Activated naive CD8-positive, alpha-beta T cell (primary cell): ENCODE measurements around the gene PCCA.
A peak's percentile ranks its signal among the peaks of the same experiment; 100 is the strongest.

Experiments
- H3K27ac Mint-ChIP-seq: one replicate; pipeline ENCODE4 v1.8.0; 2021; ENCODE audit warnings: mixed read lengths
- H3K27me3 Mint-ChIP-seq: one replicate; pipeline ENCODE4 v1.8.0; 2021; ENCODE audit warnings: mixed read lengths
- H3K36me3 Mint-ChIP-seq: one replicate; pipeline ENCODE4 v1.8.0; 2021; ENCODE audit warnings: mixed read lengths
- H3K4me1 Mint-ChIP-seq: one replicate; pipeline ENCODE4 v1.8.0; 2021; ENCODE audit warnings: low read depth, mixed read lengths
- H3K4me3 Mint-ChIP-seq: one replicate; pipeline ENCODE4 v1.8.0; 2021; ENCODE audit warnings: mild to moderate bottlenecking, mixed read lengths
- H3K9me3 Mint-ChIP-seq: one replicate; pipeline ENCODE4 v1.8.0; 2021; ENCODE audit warnings: low read depth, mixed read lengths

PCCA gene

DNA sequence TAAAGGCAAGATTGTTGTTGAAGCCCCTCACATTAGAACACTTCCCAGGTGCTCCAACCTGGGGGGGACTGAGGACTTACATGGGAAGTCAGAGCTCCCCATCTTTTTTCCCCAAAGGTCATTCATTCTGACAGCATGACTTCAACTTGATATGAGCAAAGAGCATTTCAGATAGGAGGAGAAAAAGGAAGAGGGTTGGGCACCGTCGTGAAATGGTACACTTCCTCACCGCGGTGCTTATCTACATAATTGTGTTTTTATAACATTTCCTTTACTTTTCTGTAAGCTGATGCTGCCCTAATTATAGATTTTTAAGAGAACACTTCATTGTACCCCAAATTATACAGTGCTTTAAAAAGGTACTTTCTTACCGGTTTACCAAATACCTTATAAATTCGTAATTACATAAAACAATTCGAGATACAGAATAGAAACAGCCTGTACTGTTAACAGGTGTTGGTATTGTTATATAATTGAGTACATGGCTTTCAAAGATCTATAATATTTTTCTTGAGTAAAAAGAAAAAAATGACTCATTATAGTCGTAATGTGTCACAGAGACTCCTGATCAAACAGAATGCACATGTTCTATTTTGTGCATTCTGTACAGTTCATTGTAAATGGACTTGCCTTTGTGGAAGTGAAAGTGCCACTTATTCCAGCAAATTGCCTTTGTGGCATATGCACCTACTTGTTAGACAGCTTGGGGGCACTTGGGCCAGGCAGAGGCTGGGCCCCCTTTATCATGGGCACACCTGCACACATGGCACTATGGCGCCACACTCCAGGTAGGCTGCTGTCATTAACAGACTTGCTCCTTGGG is 417.9 kb downstream of the PCCA start:
- H3K4me3 Mint-ChIP-seq = peak overlapping the region; percentile 73
- no peaks in the 10 kb centered on the region for H3K9me3 Mint-ChIP-seq
- H3K36me3 Mint-ChIP-seq = peaks cover 3% of the 10 kb centered on the region
- H3K27ac Mint-ChIP-seq = peak overlapping the region; percentile 75
- peaks cover 16% of the 10 kb centered on the region for H3K4me1 Mint-ChIP-seq
- H3K27me3 Mint-ChIP-seq = no peaks in the 10 kb centered on the region

DNA sequence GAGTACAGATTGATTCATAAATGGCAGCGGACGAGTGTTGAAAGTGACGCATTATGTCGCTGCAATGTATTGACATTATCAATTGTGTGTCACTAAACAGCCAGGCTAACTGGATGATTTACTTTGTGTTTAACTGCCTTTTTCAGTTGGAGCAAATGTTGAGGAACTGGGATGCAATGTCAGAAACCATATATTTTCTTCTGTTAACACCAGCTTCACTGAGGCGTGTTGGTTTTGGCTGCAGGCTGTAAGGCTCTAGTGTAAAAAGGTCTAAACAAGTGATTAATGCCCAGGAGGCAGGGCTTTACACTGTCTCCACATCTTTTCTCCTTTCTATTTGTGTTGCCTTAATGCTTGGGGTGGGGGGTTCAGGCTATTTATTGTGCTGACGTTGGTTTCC is 419.6 kb downstream of the PCCA start:
- no peak overlapping the region for H3K27ac Mint-ChIP-seq
- H3K27me3 Mint-ChIP-seq = no peaks in the 10 kb centered on the region
- no peaks in the 10 kb centered on the region for H3K36me3 Mint-ChIP-seq
- H3K9me3 Mint-ChIP-seq = no peaks in the 10 kb centered on the region
- H3K4me1 Mint-ChIP-seq = peaks cover 16% of the 10 kb centered on the region
- H3K4me3 Mint-ChIP-seq = no peak overlapping the region

DNA sequence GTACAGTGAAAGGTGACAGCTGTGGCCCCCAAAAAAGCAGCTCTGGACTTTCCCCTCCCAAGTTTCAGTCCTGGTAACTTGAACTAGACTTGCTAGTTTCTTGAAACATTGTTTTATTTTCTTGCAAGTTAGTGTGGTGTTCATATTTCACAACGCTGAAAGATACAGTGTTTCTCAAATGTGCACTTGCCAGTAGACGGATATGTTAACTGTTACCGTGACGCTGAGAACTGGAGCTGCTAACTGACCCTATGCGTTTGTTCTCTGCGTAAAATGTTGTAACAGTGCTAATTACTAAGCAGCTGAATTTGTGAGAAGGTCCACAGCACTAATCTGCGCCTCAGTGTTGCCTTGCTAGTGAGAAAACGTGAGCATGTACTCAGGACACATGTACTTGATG is 420.1 kb downstream of the PCCA start:
- H3K27me3 Mint-ChIP-seq = no peaks in the 10 kb centered on the region
- peaks cover 16% of the 10 kb centered on the region for H3K4me1 Mint-ChIP-seq
- no peak overlapping the region for H3K4me3 Mint-ChIP-seq
- no peak overlapping the region for H3K27ac Mint-ChIP-seq
- no peaks in the 10 kb centered on the region for H3K9me3 Mint-ChIP-seq
- H3K36me3 Mint-ChIP-seq = no peaks in the 10 kb centered on the region

DNA sequence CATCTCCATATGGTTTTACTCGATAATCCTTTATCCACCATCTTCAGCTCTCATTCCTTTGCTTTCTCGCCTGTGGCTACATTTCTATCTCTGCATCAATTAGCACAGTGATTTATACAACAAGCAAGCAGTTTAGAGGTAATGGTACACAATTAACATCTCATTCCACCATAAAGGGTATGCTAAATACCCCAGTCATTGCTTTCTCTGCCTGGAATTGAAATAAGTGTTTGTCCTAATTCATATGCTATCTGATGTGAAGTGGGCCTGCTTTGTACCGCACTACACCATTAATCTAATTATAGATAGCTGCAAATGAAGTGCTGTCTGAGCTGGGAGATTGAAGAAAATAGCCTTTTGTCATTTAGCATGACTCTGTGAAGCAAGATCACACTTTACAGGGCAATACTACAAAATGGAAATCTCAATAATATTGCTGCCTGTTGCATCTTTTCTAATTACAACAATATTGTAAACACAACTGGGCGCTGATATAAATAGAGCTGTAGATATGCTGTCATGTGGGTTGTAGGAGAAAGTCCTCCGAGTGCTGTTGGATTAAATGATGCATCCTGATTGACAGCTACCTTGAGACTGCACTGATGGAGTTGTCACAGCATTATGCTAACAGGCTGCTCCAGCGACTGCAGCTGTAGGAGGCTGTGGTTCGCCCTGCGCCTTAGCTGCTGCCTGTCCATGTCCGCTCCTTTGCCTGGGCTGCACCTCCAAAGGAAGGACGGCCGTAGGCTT is 421.5 kb downstream of the PCCA start:
- Mint-ChIP-seq H3K9me3 (no peaks in the 10 kb centered on the region), H3K4me1 (peaks cover 19% of the 10 kb centered on the region), H3K27me3 (peaks cover 2% of the 10 kb centered on the region), H3K27ac (no peak overlapping the region), H3K36me3 (no peaks in the 10 kb centered on the region), H3K4me3 (no peak overlapping the region)

DNA sequence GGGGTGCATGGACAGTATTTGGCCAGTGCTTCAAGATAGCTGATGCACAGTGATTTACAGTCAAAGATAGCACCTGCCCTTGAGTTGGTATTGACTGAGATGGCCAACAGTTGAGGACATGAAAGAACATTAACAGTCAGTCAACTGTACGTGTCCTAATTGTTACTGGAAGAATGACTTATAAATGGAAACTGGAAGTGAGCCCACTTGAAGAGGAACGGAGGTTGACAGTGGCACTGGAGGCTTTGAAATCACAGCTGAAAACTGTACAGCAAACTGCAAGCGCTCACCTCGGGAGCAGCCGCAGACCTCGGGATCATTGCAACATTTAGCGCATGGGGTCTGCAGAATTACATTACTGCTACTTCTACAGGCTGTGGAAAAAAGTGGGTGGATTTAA is 422.6 kb downstream of the PCCA start:
- H3K4me1 Mint-ChIP-seq = peaks cover 12% of the 10 kb centered on the region
- H3K4me3 Mint-ChIP-seq = no peak overlapping the region
- H3K36me3 Mint-ChIP-seq = peaks cover 4% of the 10 kb centered on the region
- H3K9me3 Mint-ChIP-seq = no peaks in the 10 kb centered on the region
- peaks cover 2% of the 10 kb centered on the region for H3K27me3 Mint-ChIP-seq
- no peak overlapping the region for H3K27ac Mint-ChIP-seq

DNA sequence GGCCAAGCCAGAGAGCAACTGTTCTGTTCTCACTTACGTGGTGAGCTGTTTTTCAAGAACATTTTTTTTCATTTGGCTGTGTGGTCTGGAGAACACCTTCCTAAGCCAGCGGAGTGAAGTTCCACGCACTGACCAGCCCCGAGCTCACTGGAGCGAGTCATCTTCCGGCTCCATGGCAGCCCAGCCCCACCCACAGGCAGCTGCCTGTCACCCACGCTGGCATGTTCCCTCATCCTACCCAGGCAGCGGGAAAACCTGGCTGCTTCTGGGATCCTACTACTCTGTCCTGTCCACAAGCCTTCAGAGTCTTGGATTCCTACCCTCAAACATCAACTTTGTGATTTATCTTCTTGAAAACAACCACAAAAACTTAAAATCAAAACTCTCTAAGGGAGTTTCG is 423.5 kb downstream of the PCCA start:
- no peaks in the 10 kb centered on the region for H3K9me3 Mint-ChIP-seq
- H3K36me3 Mint-ChIP-seq = peaks cover 4% of the 10 kb centered on the region
- no peak overlapping the region for H3K4me3 Mint-ChIP-seq
- H3K4me1 Mint-ChIP-seq = peaks cover 4% of the 10 kb centered on the region
- no peak overlapping the region for H3K27ac Mint-ChIP-seq
- peaks cover 2% of the 10 kb centered on the region for H3K27me3 Mint-ChIP-seq

DNA sequence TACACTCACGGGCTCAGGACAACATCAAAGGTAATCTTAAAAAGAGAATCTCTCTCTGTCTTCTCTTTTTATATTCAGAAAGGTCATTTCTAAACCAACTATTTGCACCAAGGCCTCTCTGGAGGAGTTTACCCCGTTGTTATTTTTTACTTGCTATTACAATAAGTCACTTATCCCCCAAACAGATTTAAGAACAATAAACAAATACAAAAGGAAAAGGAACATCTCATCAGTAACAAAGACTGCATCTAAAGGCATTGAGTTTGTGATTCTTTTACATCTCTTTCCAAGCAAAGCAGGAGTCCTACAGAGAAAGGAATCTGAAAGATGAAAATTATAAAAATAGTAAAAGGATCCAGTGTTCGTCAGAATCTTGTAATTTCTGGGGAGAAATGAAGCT is 424.3 kb downstream of the PCCA start:
- H3K4me3 Mint-ChIP-seq = no peak overlapping the region

DNA sequence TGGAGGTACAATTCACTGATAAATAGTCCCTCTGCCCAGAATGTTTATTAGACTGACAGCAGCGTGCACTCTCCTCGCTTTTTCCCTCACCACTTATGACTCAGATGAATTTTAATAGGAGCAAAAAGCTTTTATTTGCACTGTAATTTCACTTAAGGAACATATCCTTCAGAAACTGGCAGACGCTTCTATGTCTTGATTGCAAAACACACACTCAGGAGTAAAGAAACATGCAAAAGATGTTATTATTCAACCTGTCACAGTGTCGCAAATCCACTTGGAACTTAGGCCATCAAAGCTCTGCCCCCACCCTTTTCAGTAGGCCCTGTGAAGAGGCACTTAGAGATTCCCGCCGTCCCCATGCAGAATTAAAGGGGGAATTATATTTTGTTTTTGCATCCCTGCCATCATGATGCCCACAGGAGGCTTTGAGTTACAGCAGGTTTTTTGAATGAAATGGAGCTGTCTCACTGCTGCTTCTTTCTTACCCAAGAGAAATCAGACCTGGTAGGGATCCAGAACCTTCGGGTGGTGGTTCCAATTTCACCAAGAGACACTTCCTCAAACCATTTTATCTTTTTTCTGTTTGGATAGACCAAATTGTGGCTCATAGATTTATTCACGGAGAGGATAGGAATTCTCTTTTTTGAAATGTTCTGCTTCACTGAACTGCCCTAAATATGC is 425.2 kb downstream of the PCCA start:
- no peak overlapping the region for H3K27ac Mint-ChIP-seq
- no peaks in the 10 kb centered on the region for H3K9me3 Mint-ChIP-seq
- H3K27me3 Mint-ChIP-seq = peaks cover 2% of the 10 kb centered on the region
- no peak overlapping the region for H3K4me3 Mint-ChIP-seq
- H3K36me3 Mint-ChIP-seq = peaks cover 4% of the 10 kb centered on the region
- H3K4me1 Mint-ChIP-seq = peaks cover 4% of the 10 kb centered on the region

More for the DNA sequence above, 424.3 kb downstream of the PCCA start:
- Mint-ChIP-seq H3K27ac (no peak overlapping the region), H3K36me3 (peaks cover 4% of the 10 kb centered on the region), H3K4me1 (peaks cover 4% of the 10 kb centered on the region), H3K27me3 (peaks cover 2% of the 10 kb centered on the region), H3K9me3 (no peaks in the 10 kb centered on the region)

DNA sequence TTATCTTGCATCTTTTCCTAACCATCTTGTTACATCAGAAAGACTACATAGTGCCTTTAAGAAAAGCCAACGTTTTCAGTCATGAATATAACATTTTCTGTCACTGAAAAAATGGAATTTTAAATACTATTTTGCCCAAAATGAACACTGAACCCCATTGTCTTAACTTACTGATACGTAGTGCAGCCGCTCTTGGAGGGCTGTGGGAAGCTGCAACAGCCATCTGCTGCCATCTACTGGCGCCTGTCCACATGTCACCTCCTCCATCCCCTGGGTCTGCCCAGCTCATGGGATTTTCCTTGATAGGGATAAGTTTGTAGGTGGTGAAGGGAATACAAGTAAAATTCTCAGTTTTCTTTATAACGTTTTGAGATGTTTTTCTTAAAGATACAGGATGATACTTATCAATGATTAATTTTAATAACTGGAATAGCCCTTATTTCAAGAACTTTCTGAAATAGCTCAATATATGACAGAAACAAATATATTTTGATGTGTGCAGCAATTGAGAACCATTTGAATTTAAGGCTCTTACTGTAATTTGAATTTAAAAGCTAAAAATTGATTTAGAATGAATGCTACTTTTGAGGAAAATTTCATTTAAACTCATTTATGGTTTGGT is 426.0 kb downstream of the PCCA start:
- Mint-ChIP-seq H3K36me3 (peaks cover 4% of the 10 kb centered on the region), H3K27me3 (peaks cover 2% of the 10 kb centered on the region), H3K4me3 (no peak overlapping the region), H3K9me3 (no peaks in the 10 kb centered on the region), H3K4me1 (peaks cover 4% of the 10 kb centered on the region), H3K27ac (no peak overlapping the region)

DNA sequence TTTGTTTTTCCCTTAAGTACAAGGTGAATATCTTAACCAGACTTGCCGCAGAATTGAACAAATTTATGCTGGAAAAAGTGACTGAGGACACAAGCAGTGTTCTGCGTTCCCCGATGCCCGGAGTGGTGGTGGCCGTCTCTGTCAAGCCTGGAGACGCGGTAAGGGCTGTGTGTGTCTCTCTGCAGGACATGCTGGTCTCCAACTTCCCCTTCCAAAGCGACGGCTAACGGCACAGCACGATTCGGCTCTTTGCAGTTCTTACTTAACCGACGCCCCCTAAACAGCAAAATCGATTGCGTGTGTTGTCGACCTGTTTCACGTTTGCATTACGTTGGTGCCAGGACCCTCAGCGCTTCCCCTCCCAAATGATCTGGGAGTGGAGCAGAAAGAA is 426.5 kb downstream of the PCCA start:
- H3K27me3 Mint-ChIP-seq = peaks cover 2% of the 10 kb centered on the region
- no peak overlapping the region for H3K27ac Mint-ChIP-seq
- no peak overlapping the region for H3K4me3 Mint-ChIP-seq
- peaks cover 4% of the 10 kb centered on the region for H3K36me3 Mint-ChIP-seq
- peaks cover 4% of the 10 kb centered on the region for H3K4me1 Mint-ChIP-seq
- H3K9me3 Mint-ChIP-seq = no peaks in the 10 kb centered on the region

DNA sequence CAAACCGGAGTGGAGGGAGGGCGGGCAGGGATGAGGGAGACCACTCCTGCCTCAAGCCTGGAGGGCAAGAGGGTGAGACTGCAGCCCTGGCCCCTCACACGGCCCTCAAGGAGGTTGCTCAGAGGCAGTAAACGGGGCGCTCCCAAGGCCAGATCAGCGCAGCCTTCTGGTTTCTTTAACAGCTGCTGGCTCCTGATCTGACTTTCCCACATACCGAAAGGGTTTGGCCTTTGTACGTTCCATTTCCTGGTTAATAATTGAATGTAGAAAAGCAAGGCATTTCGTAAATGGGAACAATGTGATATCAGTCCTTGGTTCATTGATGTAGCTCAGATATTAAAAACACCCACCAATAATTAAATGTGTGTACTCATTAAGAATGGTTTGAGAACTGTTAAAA is 428.2 kb downstream of the PCCA start:
- H3K27ac Mint-ChIP-seq = no peak overlapping the region
- peaks cover 4% of the 10 kb centered on the region for H3K36me3 Mint-ChIP-seq
- H3K4me3 Mint-ChIP-seq = no peak overlapping the region
- peaks cover 11% of the 10 kb centered on the region for H3K4me1 Mint-ChIP-seq
- H3K27me3 Mint-ChIP-seq = peaks cover 2% of the 10 kb centered on the region
- no peaks in the 10 kb centered on the region for H3K9me3 Mint-ChIP-seq

DNA sequence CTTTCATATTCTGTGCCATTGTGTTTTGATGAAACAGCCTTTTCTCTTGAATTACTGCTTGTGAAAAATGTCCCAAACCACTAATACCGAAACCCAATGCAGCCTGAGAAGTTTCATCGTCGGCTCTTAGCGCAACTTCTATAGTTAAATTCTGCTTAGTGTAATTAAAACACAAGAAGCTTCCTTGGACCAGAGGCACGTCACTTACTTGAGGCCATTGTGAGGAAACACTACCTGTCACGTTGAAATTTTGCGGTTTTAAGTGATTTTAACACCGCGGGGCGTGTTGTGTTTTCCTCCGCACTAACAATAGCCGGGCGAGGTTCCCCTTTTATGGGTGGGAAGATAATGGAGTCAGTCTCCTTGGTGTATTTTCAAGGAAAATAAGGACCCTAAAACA is 428.8 kb downstream of the PCCA start:
- no peak overlapping the region for H3K4me3 Mint-ChIP-seq
- H3K27me3 Mint-ChIP-seq = peaks cover 2% of the 10 kb centered on the region
- H3K9me3 Mint-ChIP-seq = no peaks in the 10 kb centered on the region
- no peak overlapping the region for H3K27ac Mint-ChIP-seq
- H3K36me3 Mint-ChIP-seq = peaks cover 4% of the 10 kb centered on the region
- peaks cover 13% of the 10 kb centered on the region for H3K4me1 Mint-ChIP-seq

DNA sequence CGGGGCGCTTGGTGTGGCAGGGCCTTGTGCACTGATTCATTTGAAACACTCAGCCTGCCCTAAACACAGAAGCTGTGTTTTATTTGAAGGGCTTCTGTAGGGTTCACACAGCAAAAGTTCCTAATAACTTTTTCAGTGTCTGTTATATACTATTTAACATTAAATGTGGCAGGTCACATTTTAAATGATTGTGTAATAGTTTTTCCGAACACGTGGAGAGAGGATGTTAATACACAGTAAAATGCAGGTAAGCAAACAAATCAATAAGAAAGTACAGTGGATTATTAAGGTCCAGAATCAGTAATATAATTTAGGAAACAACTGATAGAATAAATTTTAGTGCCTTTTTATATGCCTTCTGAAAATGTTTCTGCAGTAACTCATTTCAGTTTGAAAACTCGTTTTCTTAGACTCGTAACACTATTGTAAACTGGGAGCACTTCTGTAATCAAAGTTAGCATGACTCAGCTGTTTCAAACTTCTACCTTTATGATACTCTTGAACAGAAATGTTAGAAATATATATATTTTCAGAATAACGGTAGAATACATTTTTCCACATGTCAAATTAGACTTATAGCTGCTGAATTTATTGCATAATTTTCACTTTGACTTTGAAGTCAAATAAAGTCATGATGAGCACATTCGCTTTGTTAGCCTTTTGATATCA is 429.6 kb downstream of the PCCA start:
- Mint-ChIP-seq H3K27ac (no peak overlapping the region), H3K4me1 (peaks cover 16% of the 10 kb centered on the region), H3K4me3 (no peak overlapping the region)

DNA sequence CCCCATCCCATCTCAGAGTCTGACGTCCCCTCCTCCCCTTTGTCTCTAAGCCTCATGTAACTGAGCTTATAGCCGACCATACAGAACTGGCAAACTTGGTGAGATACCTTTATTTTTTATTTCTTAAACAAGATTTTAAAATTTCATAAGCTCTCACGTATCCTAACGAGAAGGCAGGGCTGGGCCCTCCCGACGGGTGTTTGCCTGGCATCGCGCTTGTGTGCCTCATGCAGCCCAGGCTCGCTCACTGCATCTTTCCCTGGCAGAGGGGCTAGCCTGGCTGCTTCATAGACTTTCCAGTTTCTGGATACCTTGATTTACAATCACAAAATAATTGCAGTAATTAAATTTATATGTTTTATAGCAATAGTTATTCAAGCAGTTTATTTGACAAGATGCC is 430.7 kb downstream of the PCCA start:
- Mint-ChIP-seq H3K4me1 (peaks cover 15% of the 10 kb centered on the region), H3K27me3 (no peaks in the 10 kb centered on the region), H3K4me3 (no peak overlapping the region), H3K27ac (no peak overlapping the region), H3K36me3 (peaks cover 4% of the 10 kb centered on the region), H3K9me3 (no peaks in the 10 kb centered on the region)

More for the DNA sequence above, 429.6 kb downstream of the PCCA start:
- peaks cover 4% of the 10 kb centered on the region for H3K36me3 Mint-ChIP-seq
- H3K27me3 Mint-ChIP-seq = peaks cover 2% of the 10 kb centered on the region
- H3K9me3 Mint-ChIP-seq = no peaks in the 10 kb centered on the region
